DND-41 (cell line): ENCODE results near the gene FHOD3.

ENCODE experiments used
- ATAC-seq: fragments of 200-7000 bp; cut with Tn5 transposase; 3 replicates; pipeline ENCODE4 v1.9.1; 2021; ENCODE audit warnings: low read depth; ENCODE audit not compliant: insufficient read depth
- DNase-seq: peaks from one replicate; pipeline ENCODE4 v3.0.0-alpha.2; 2020
- H2AFZ ChIP-seq: 2 replicates; pipeline ENCODE4 v1.6.0; 2012; ENCODE audit warnings: low read depth, low read length
- H3K27ac ChIP-seq: 2 replicates; pipeline ENCODE4 v1.5.1; 2012; ENCODE audit warnings: low read length, inconsistent platforms
- H3K27me3 ChIP-seq: fragments of 200-600 bp; sonication (generic); 2 replicates; pipeline ENCODE4 v1.6.0; 2012; ENCODE audit warnings: low read length, mild to moderate bottlenecking, inconsistent platforms; ENCODE audit not compliant: insufficient read depth, poor library complexity
- H3K36me3 ChIP-seq: 2 replicates; pipeline ENCODE4 v1.5.1; 2012; ENCODE audit warnings: low read length, inconsistent platforms; ENCODE audit not compliant: insufficient read depth
- H3K4me1 ChIP-seq: 2 replicates; pipeline ENCODE4 v1.5.1; 2012; ENCODE audit warnings: mild to moderate bottlenecking, low read length; ENCODE audit not compliant: insufficient read depth
- H3K4me2 ChIP-seq: 2 replicates; pipeline ENCODE4 v1.6.0; 2012; ENCODE audit warnings: mild to moderate bottlenecking, moderate library complexity, low read length, inconsistent platforms; ENCODE audit not compliant: insufficient read depth
- H3K4me3 ChIP-seq, 2 experiments: fragments of 200-600 bp in 1 of 2; shearing (Covaris generic) in 1 of 2; 2 replicates each; pipeline ENCODE4 v1.5.1; 2012 to 2016; ENCODE audit warnings: inconsistent platforms in 2 of 2, low read length in 2 of 2, mild to moderate bottlenecking in 2 of 2, low read depth in 1 of 2, moderate library complexity in 1 of 2
- H3K79me2 ChIP-seq: 2 replicates; pipeline ENCODE4 v1.6.0; 2012; ENCODE audit warnings: low read length, inconsistent platforms; ENCODE audit not compliant: insufficient read depth
- H3K9ac ChIP-seq: 2 replicates; pipeline ENCODE4 v1.6.0; 2012; ENCODE audit warnings: low read depth, mild to moderate bottlenecking, inconsistent platforms, low read length, moderate library complexity
- H3K9me3 ChIP-seq: 2 replicates; pipeline ENCODE4 v1.5.1; 2012; ENCODE audit warnings: low read length, moderate library complexity, mild to moderate bottlenecking, inconsistent platforms; ENCODE audit not compliant: insufficient read depth, severe bottlenecking
- H4K20me1 ChIP-seq: 2 replicates; pipeline ENCODE4 v1.6.0; 2012; ENCODE audit warnings: low read length; ENCODE audit not compliant: insufficient read depth
- CTCF ChIP-seq: IDR thresholded peaks from 2 replicates; pipeline ENCODE4 v1.5.1; 2012; ENCODE audit warnings: borderline replicate concordance, low read length, moderate library complexity, mild to moderate bottlenecking; ENCODE audit not compliant: poor library complexity, severe bottlenecking; ENCODE audit errors: extremely low read depth
- EZH2 ChIP-seq: IDR thresholded peaks from 3 replicates; pipeline ENCODE4 v1.6.1; 2012; ENCODE audit warnings: borderline replicate concordance, low read depth, mild to moderate bottlenecking, moderate library complexity, low read length, inconsistent platforms; ENCODE audit not compliant: severe bottlenecking

Gene FHOD3

GRCh38 chr18:36488131-36488530 is 190.6 kb downstream of the FHOD3 start:
- no peaks in the 10 kb centered on the region for H3K27me3 ChIP-seq
- TF ChIP-seq EZH2 (no peak), CTCF (no peak)
- no peak for ATAC-seq
- no peak overlapping the region for H3K27ac ChIP-seq
- no peaks in the 10 kb centered on the region for H3K4me1 ChIP-seq
- H3K9me3 ChIP-seq, result no peaks in the 10 kb centered on the region
- no peaks in the 10 kb centered on the region for H3K36me3 ChIP-seq
- no peaks in the 10 kb centered on the region for H4K20me1 ChIP-seq
- no peak overlapping the region for H3K9ac ChIP-seq
- no peak overlapping the region for H3K4me3 ChIP-seq
- no peaks in the 10 kb centered on the region for H3K79me2 ChIP-seq
- H3K4me2 ChIP-seq, result no peak overlapping the region
- no peak overlapping the region for H2AFZ ChIP-seq
- no peak for DNase-seq

GRCh38 chr18:36490897-36491296 is 193.4 kb downstream of the FHOD3 start:
- DNase-seq (no peak), ATAC-seq (no peak)
- H3K9ac ChIP-seq, result no peak overlapping the region
- no peaks in the 10 kb centered on the region for H4K20me1 ChIP-seq
- H2AFZ ChIP-seq, result no peak overlapping the region
- H3K4me1 ChIP-seq, result peaks cover under 1% of the 10 kb centered on the region; the same call in 1 of the 2 replicates
- no peaks in the 10 kb centered on the region for H3K9me3 ChIP-seq
- no peaks in the 10 kb centered on the region for H3K27me3 ChIP-seq
- TF ChIP-seq EZH2 (no peak), CTCF (no peak)
- H3K79me2 ChIP-seq, result no peaks in the 10 kb centered on the region
- H3K4me3 ChIP-seq, result no peak overlapping the region
- H3K36me3 ChIP-seq, result no peaks in the 10 kb centered on the region
- H3K27ac ChIP-seq, result no peak overlapping the region
- no peak overlapping the region for H3K4me2 ChIP-seq

GRCh38 chr18:36492604-36493329 is 195.3 kb downstream of the FHOD3 start:
- Histone ChIP-seq H3K9ac (no peak overlapping the region), H4K20me1 (no peaks in the 10 kb centered on the region), H3K4me1 (peaks cover 5% of the 10 kb centered on the region; the same call in 1 of the 2 replicates), H3K79me2 (no peaks in the 10 kb centered on the region), H3K36me3 (no peaks in the 10 kb centered on the region), H3K27ac (no peak overlapping the region), H3K27me3 (peaks cover 4% of the 10 kb centered on the region), H3K4me2 (no peak overlapping the region), H3K4me3 (no peak overlapping the region), H3K9me3 (no peaks in the 10 kb centered on the region), H2AFZ (no peak overlapping the region)
- ATAC-seq (no peak), DNase-seq (no peak)
- TF ChIP-seq CTCF (no peak), EZH2 (no peak)
